A673 (cell line): ENCODE results near the gene RNF157.

Source experiments
- EZH2 ChIP-seq: fragments of 200-600 bp; sonication (generic); IDR thresholded peaks from 2 replicates; pipeline ENCODE4 v1.6.1; 2017; ENCODE audit warnings: borderline replicate concordance, low read depth, mild to moderate bottlenecking, mixed read lengths, antibody characterized with exemption, low read length; ENCODE audit not compliant: poor library complexity, severe bottlenecking
- TF ChIP-seq, protein P1 (sequence below): fragments of 300-800, 200-600 bp; sonication (generic); conservative IDR thresholded peaks from 2 replicates; pipeline ENCODE4 v1.5.1; 2017; ENCODE audit warnings: low read depth, mild to moderate bottlenecking, antibody characterized with exemption, low read length, moderate library complexity, mixed read lengths

GRCh38 chr17:76163919-76164318 lies 76.4 kb downstream of the RNF157 start:
- TF ChIP-seq, protein P1, sequence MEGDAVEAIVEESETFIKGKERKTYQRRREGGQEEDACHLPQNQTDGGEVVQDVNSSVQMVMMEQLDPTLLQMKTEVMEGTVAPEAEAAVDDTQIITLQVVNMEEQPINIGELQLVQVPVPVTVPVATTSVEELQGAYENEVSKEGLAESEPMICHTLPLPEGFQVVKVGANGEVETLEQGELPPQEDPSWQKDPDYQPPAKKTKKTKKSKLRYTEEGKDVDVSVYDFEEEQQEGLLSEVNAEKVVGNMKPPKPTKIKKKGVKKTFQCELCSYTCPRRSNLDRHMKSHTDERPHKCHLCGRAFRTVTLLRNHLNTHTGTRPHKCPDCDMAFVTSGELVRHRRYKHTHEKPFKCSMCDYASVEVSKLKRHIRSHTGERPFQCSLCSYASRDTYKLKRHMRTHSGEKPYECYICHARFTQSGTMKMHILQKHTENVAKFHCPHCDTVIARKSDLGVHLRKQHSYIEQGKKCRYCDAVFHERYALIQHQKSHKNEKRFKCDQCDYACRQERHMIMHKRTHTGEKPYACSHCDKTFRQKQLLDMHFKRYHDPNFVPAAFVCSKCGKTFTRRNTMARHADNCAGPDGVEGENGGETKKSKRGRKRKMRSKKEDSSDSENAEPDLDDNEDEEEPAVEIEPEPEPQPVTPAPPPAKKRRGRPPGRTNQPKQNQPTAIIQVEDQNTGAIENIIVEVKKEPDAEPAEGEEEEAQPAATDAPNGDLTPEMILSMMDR, result no peak
- TF ChIP-seq EZH2, result no peak
